COR-L47 (cell line): ENCODE results near the gene NSUN5.
"Not testable (repeated sequence)": the region's sequence is repeated elsewhere in the genome, so short reads cannot be mapped to it uniquely, and the experiment has no call there.

Source experiments
- DNase-seq: peaks from one replicate; lab custom pipeline; 2025; lab: John Stamatoyannopoulos, UW

NSUN5 gene

GRCh38 chr7:73308665-73309214 is at the start of gene NSUN5:
Gene NSUN5 (minus strand): TSS chr7:73308826. CDS start chr7:73308790, 36 bp downstream.
- peak; percentile 69 for DNase-seq

GRCh38 chr7:73356159-73356558 is 47.5 kb upstream of the NSUN5 start:
- no peak for DNase-seq

GRCh38 chr7:73354821-73355220 is 46.2 kb upstream of the NSUN5 start:
- DNase-seq = no peak

- no peak for DNase-seq
Observed at GRCh38 chr7:73354196-73354595, 45.6 kb upstream of the NSUN5 start.

GRCh38 chr7:73353243-73353642 is 44.6 kb upstream of the NSUN5 start:
- DNase-seq = no peak

GRCh38 chr7:73352784-73353183 is 44.2 kb upstream of the NSUN5 start:
- DNase-seq = no peak

GRCh38 chr7:73351447-73352167 is 43.0 kb upstream of the NSUN5 start:
- no peak for DNase-seq

- DNase-seq = no peak
Observed at GRCh38 chr7:73350306-73351068, 41.9 kb upstream of the NSUN5 start.

GRCh38 chr7:73349763-73350162 is 41.1 kb upstream of the NSUN5 start:
- no peak for DNase-seq

GRCh38 chr7:73345951-73346350 is 37.3 kb upstream of the NSUN5 start:
- DNase-seq = no peak

- DNase-seq = no peak
Observed at GRCh38 chr7:73345538-73345937, 36.9 kb upstream of the NSUN5 start.

GRCh38 chr7:73343671-73344380 is 35.2 kb upstream of the NSUN5 start:
- peak; percentile 22 for DNase-seq

GRCh38 chr7:73342645-73343044 is 34.0 kb upstream of the NSUN5 start:
- DNase-seq = peak; percentile 31

- DNase-seq = no peak
Observed at GRCh38 chr7:73341877-73342276, 33.3 kb upstream of the NSUN5 start.

GRCh38 chr7:73340514-73340913 is 31.9 kb upstream of the NSUN5 start:
- DNase-seq = peak; percentile 22

GRCh38 chr7:73338321-73338720 is 29.7 kb upstream of the NSUN5 start:
- no peak for DNase-seq

- no peak for DNase-seq
Observed at GRCh38 chr7:73332447-73332846, 23.8 kb upstream of the NSUN5 start.

GRCh38 chr7:73330772-73331171 is 22.1 kb upstream of the NSUN5 start:
- no peak for DNase-seq

- no peak for DNase-seq
Observed at GRCh38 chr7:73329861-73330581, 21.4 kb upstream of the NSUN5 start.

GRCh38 chr7:73328696-73329095 is 20.1 kb upstream of the NSUN5 start:
- DNase-seq = no peak

- DNase-seq = not testable (repeated sequence)
Observed at GRCh38 chr7:73327922-73328321, 19.3 kb upstream of the NSUN5 start, which contains the start of the genes FKBP6 and TRIM50. Gene FKBP6 (plus strand): TSS chr7:73328161. CDS start chr7:73328429, 268 bp downstream. Gene TRIM50 (minus strand): TSS chr7:73328082. CDS start chr7:73324787, 3,295 bp downstream.

GRCh38 chr7:73327449-73327848 is 18.8 kb upstream of the NSUN5 start:
- DNase-seq = not testable (repeated sequence)
